GM12878 (cell line): ENCODE data around the gene N4BP2.

Experiments used
- CTCF ChIP-seq, 3 experiments: IDR thresholded peaks in 2 of 3; conservative IDR thresholded peaks in 1 of 3; 2 replicates each; pipeline ENCODE4 v1.5.1; 2011; ENCODE audit warnings: low read depth in 3 of 3, low read length in 3 of 3, mild to moderate bottlenecking in 3 of 3, control low read depth in 2 of 3, moderate library complexity in 2 of 3, inconsistent platforms in 1 of 3, mixed read lengths in 1 of 3; ENCODE audit not compliant: control insufficient read depth in 2 of 3, insufficient read depth in 1 of 3; ENCODE audit errors: extremely low read depth in 1 of 3
- E4F1 ChIP-seq: fragments of 450-650 bp; IDR thresholded peaks from 2 replicates; pipeline ENCODE4 v1.6.1; 2018; ENCODE audit warnings: borderline replicate concordance, mild to moderate bottlenecking; ENCODE audit not compliant: partially characterized antibody
- POLR2AphosphoS5 ChIP-seq: IDR thresholded peaks from 2 replicates; pipeline ENCODE4 v1.6.1; 2011; ENCODE audit warnings: mild to moderate bottlenecking, low read length, inconsistent platforms
- POU2F2 ChIP-seq: IDR thresholded peaks from 3 replicates; pipeline ENCODE4 v1.6.1; 2011; ENCODE audit warnings: low read depth, mild to moderate bottlenecking, low read length, borderline replicate concordance
- RAD21 ChIP-seq: IDR thresholded peaks from 2 replicates; pipeline ENCODE4 v1.6.1; 2011; ENCODE audit warnings: mild to moderate bottlenecking, low read depth, low read length, moderate library complexity; ENCODE audit not compliant: insufficient read depth

GRCh38 chr4:40055863-40056715 is 561 bp upstream of the N4BP2 start:
- TF ChIP-seq E4F1 (no peak), POU2F2 (no peak; the same call in 2 of the 3 replicates), POLR2AphosphoS5 (peak; percentile 80), RAD21 (no peak), CTCF (IDR thresholded peaks at IDR 0.05 in 2 of 3, conservative IDR thresholded peaks at IDR 0.05 in 1 of 3; ENCODE audit: control insufficient read depth in 2 of 3, extremely low read depth in 1 of 3, insufficient read depth in 1 of 3, low read depth in 3 of 3, low read length in 3 of 3) (no peak)
